RKO (cell line): ENCODE measurements around the gene GPR39.

ENCODE experiments used
- DNase-seq: peaks from one replicate; pipeline ENCODE4 v3.0.0-alpha.2; 2016; ENCODE audit warnings: low spot score

The GPR39 gene

DNA sequence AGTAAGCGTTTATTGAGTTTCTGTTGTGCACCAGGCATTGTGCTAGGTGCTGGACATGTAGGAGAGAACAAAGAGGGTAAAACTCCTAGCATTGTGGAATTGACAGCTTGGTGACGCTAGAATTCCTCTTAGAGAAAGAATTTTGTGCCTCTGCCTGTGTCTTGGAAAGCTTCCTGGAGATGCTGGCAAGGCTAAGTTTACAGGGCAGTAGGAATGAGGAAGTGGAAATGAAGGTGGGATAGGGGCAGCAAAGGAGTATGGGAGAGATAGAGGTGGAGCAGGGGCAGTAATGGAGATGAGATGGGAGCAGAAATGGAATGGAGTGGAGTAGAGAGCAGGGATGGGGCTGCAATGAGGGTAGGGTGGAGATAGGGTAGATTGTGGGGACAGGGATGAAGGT lies 29.8 kb downstream of the GPR39 start:
- DNase-seq = no peak

DNA sequence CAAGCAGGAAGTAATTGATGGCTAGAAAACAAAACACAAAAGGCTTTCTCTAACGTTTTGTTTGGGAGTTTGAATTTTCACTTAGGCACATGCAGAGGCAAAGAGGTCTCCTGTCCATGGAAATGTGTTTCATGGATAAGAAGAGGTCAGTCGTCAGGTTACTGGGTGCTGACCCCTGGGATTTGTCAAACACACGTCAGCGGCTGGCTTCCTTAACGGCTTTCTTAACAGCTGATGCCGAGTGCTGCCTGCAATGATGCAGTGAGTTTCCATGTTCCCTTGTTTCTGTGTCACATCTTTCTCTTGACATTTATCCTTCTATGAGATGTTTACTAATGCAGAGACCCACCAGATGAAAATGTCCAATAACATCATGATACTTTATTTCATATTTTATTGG lies 31.7 kb downstream of the GPR39 start:
- no peak for DNase-seq

DNA sequence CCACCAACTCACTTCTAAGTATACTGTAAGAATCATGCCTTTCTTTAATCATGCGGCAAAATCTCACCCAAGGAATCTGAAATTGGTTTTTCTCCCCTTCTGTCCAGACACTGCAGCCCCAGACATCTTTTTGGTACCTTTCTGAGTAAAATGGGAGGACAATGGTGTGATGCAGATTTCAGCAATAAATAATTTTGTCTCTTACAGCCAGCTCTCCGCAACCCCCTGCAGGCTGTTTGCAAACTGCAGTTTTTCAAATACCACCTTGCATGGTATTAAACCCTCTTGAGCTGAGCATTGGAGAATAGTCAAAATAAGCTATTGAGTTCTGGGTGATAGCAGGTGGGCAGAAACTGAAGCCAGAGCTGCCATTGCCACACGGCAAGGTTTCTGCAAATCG lies 32.2 kb downstream of the GPR39 start:
- DNase-seq = peak; percentile 14

DNA sequence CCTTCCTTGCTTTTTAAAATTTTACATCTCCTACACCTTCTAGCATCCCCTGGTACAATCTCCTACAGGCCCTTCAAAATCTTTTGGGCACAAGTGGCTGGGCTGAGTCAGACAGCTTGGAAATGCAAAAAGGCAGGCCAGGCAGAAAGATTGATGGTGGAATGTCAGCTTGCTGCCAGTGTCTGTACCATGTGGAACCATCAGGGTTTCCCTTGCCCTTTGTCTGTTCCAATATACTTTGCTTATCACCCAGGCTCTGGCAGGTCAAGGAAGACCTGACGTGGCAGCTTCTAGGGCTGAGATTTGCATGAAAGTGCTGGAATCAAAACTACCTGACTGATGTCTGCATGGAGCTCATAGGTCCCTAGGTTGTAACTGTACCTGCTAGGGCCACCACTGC lies 33.3 kb downstream of the GPR39 start:
- DNase-seq = no peak

DNA sequence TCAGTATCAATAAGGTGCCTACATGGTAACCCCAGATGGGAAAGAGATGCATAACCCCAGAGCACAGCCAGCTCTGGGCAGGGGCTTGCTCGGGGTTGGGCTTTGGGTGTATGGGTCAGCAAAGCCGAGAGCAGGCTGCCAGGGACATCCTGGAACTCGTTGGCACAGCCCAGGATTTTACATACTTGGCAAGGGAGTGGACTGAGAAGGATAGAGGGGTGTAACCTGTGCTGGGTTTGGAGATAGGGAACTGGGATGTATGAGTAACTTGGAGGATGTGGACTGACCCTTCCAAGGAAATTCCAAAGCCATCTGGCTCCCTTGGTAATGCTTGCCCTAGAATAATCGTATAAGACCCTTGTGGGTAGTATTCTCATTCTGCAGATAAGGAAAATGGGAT lies 44.2 kb downstream of the GPR39 start:
- no peak for DNase-seq

DNA sequence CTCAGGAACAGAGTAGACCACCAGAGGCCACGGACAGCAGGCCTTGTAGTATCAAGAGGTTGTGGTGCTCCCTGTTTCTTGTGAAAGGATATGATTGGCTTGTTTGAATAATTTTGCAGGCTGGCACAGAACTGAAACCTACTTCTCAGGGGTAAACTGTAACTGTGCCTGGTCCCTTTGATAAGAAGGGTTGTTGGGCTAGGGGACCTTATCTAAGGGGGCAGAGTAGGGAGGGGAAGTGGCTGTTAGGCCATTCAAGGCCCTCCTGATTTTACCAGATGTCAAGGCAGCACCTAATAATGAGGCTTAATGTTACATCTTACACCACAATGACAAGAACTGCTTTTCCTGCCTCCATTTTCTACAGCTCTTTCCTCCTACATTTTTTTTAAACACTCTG lies 45.6 kb downstream of the GPR39 start:
- no peak for DNase-seq

DNA sequence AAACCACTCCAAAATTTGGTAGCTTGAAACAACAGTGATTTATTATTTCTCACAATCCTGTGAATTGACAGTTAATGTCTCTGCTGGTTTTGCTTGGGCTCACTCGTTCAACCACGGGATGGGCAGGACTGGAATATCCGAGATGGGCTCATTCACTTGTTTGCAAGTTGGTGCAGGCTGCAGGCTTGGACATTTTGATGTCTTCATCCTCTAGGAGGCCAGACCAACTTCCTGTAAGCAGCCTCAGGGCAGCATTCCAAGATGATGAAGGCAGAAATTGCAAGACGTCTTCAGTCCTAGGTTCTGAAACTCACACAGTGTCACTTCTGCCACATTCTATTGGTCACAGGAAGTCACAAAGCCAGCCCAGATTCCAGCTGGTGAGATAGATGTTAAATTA lies 47.1 kb downstream of the GPR39 start:
- DNase-seq = no peak

DNA sequence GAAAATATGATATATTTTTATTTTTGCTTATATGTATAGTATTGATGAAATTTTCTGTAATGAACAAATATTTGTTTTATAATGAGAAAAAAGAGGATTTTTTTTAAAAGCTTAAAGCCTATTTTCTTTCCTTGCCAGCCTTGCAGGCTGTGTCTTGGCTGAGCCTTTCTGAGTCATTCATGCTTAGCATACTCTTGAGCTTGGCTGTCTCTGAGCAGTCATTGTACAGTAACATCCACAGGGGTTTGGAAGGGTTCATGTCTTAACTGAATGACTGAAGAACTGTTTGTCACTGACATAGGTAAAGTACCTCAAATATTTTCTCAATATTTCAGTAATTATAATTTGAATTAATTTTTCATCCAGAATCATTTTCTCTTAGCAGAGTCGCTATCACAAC lies 49.3 kb downstream of the GPR39 start:
- DNase-seq = peak; percentile 7

DNA sequence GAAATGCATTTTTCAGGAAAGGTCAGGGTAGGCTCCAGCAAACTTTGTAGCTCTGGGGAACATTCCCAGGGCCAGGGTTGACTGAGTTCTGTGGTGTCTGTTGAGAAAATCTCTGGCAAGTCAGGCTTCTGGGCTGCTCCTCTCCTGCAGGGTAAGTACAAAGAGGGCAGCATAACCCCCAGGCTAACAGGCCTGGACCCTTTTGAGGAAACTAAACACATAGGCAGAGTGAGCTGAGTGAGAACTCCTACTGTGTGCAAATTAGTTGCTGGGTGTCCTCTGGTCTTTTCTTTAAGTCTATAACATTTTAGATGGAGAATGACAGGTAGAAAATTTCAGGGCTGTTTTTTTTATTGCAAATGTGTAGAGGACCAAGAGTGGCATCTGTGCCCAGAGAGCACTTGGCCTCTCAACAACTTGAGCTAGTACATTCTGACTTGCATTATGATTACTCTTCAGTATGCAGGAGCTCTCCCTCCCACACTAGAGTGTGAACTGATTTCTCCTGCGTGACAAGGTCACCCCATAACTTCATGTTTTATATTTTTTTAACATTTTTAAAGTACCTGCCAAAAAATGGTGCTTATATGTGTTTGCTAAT lies 49.9 kb downstream of the GPR39 start:
- no peak for DNase-seq

DNA sequence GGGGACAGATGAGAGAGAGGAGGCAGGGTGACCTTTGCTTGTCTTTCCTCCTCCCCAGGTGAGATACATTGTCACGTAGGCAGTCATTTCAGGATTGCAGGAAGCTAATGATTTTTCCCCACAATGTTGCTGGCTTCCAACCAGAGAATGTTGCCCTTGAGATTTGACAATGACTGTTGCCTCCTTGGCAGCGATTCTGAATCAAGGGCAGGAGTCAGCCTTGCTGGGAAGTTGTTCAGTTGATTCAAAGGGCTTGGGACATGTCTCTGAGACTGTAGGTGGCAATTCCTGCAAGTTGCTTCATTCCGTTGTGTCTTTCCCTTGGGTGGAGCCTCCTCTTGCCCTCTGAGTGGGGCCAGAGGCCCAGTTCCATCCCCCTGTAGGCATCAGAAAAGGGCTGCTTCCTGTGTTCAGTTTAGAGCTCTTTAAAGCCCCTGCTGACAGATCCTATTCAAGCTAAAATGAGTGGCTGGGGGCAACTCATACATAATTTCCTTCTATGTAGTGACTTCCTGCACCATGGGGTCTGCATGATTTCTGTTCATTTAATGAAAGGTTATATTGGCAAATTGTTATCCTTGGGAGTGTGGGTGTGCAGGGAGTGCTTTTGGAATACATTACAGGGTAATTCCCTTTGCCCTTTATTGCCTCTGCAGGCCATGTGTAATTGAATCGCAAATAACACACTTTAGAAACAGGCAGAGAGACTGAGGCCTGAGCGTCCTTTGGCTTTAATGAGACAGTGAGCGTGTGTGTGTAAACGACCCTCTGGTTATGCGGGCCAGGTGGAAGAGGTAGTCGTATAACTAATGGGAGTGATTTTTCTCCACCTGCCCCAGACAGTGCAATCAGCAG lies 52.4 kb downstream of the GPR39 start:
- no peak for DNase-seq

DNA sequence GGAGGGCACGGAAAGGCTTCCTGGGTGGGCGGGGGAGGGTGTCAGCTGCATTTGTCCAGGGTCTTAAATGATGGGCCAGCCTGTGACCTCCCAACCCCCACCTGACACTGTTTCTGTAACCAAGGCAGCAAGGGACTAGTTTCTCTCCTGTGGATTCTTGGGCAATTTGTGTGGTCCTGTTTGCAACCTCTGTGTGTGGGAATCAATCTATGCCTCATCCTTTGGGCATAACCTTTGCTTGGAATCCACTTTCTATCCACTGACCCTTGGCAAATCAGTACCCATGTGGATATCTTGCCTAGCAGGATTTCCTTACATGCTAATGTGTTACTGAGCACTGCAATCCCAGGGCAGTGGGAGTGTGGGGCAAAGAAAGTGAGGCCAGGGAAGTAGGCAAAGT lies 54.1 kb downstream of the GPR39 start:
- DNase-seq = no peak

DNA sequence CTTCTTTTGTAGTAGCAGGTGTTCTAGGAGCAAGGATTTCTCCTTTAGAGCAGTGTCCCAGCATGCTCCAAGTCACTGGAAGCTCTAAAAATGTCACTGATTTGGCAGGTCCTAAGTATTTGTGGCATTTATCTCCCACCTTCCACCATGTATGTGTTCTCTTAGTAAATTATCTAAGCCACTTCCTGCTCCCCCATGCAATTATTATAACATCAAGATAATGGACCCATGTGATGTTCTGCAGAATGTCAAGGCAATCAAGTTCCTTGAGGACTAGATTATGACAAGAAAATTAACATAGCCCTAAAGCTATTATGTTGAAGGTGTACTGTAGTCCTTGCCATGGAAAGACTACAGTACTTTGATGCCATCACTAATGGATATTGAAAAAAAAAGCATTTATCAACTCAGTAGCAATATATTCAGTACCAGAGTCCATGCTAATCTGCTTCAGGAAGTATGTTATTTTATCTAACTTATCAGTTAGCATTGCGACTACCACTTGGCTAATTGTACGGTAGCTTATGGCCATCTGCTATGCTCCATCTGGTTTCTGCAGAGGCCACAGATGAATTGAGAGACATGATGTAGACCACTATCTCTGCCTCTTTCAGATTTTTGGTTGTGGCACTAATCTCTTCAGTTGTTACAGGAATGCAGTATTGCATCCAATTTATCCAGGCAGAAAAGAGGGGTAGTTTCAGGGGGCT lies 56.7 kb downstream of the GPR39 start:
- DNase-seq = no peak

DNA sequence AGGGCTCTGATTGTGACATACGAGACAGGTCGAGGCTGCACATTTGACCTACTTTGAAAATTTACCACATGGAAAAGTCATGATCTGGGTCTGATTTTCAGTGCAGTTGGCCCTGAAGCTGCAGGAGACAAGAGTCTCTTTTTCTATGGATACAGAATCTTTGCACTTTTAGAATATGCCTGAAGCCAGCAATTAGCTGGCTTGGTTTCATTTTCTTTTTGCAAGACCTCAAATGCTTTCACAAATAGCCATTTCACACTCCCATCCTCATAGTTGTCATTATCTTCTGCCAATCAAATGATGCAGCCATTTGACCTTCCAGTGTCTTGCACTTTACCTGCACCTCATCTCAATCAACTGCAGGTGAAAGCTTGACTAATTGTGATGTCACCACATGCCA lies 59.0 kb downstream of the GPR39 start:
- DNase-seq = no peak

DNA sequence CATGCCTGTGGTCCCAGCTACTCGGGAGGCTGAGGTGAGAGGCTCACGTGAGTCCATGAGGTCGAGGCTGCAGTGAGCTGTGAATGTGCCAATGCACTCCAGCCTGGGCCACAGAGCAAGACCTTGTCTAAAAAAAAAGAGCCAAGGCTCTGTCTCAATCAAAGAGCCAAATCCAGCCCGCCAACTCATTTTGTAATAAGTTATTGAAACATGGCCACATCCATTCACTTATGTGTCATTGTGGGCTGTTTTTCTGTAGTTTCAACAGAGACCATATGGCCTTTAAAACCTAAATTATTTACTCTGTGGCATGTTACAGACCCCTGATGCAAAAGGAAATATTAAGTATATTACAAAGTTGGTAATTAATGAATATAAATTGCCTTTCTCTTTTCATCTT lies 60.8 kb downstream of the GPR39 start:
- no peak for DNase-seq

DNA sequence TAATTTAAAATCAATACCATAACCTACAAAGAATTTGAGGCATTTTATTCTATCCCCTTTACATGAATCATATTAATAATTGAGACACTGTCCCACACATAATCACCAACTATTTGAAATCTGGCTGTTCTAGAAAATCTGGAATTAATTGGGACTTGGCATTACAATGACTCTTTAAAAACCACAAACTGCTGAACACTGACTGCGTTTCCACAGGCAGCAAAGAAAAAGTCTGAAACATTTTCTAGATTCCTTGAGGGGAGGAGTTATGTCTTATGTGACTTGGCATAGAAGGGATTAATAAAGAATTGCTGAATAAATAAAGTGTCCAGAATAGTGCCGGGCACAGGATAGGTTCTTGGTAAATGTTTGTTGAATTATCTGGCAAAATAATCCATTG lies 61.4 kb downstream of the GPR39 start:
- DNase-seq = no peak

DNA sequence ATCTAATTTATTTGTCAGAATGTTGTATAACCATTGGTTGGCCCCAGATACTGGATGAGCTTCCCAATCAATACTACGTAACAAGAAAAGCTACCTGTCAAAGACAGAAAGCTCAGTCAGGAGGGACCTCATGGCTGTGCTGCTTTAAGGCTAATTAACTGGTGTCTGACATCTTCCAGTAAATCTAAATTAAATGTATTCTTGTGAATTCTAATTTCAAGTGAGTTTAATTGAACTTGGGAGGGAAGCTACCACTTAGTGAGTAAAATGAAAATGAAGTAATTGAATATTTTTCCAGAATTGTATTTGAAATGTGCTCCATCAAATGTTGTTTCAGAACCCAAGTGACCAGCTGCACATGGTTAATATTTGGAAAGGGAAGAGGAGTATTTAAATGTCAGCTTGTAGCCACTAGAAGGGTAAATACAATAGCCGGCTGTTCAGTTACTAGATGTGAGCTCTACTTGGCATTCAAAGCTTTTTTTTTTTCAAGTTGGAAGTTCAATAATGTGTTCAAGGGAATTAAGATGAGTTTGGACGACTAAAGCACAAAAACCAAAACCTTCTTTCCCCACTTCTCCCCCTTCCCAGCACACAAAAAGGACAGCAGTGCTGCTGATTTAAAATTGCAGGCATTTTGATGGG lies 62.0 kb downstream of the GPR39 start:
- no peak for DNase-seq

DNA sequence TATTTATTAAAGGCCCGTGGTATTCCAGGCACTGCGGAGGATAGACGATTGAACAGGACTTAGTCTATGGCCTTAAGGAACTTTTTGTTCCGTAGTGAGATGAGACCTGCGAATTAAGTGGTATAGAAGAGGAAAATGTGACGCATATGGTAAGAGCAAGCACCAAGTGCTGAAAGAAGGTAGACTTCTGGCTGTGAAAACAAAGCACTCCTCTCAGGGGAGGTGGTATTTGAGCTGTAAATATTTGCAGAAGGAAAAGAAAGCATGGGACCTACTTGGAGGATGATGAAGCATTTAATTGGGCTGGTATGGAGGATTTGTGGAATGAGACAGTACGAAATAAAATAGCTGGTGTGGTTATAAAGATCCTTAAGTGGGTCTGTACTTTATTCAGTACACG lies 62.5 kb downstream of the GPR39 start:
- DNase-seq = no peak

DNA sequence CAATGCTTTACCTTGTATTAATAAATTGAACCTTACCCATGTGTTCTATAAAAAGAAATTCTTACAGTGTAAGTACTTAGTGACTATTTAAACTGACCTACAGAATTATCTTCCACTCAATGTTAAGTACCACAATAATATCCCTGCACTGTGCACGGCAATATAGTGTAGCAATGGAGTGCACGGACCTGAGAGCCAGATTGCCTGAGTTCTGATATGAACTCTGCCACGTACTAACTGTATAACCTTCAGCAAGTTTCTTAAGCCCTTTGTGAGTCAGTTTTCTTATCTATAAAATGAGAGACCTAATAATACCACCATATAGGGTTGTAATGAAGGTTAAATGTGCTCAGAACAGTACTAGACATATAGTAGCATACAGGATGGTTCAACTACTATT lies 66.2 kb downstream of the GPR39 start:
- no peak for DNase-seq

DNA sequence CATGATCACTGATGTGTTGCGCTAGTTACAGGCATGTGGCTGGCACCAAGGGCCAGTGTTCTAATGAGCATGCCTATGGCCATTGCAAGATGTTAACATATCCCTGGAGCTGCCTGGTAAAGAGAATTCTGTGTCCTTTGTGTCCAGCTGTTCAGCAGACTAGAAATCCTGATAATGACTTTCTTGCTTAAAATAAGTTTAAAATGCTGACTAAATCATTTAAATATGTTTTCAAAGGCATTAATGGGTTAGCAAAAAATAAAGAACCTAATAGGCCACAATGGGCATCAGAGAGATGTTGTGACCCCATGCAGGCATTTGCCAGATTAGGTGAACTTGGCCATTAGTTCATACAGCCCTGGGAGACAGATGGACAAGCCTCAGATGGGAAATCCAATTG lies 67.5 kb downstream of the GPR39 start:
- no peak for DNase-seq

DNA sequence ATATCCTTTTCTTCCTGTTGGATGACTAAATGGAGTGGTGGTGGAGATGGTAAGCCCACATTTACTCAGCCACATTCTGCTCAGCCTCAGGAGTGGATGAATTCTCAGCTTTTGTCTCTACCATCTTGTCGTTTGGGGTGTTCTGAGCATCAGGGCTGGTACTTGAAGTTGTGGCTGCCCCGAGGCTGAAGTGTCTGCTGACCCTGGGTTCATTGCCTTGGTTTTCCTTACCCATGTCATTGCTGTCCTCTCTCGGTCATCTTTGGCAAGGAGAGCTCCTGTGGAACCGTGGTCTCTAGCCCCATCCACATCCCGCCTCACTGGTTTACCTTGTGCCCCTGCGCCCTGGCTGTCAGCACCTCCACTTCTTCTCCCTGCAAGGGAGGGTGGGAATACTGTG lies 71.9 kb downstream of the GPR39 start:
- DNase-seq = no peak

DNA sequence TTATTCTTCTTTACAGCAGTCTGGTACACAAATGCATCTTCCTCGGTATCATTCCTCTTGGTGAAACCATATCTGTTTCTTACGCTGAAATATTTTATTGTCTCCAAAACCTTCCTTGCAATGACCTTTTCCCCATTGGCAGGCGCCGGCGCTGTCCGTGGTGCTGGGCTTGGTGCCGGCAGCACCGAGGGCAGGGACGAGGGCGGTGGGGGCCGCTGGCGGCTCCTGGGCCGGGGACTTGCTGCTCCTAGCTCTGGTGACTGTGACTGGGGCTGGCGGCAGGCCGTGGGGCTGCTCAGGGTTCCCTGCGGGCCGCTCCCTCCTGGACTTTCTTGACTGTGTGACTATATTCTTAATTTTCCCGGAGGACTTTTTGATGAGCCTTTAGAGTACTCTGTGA lies 72.5 kb downstream of the GPR39 start:
- DNase-seq = peak; percentile 1

DNA sequence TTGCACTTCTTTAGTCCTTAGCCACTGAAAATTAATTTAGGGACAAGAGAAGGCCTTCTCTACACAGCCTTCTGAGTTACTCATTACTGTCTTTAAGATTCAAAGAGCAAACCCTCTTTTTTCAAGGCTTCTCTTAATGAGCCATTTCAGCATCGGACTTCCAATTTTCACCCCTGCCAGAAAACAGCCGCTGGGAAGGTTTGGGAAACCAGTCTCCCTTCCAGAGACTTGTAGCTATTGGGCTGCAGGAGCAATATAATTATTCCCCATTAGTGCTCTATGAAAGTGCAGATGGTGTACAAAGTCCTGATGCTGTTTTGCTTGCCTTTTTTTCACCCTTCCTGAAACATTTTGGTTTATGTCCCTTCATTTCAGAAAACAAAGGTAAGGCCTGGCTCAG lies 79.3 kb downstream of the GPR39 start:
- DNase-seq = no peak

DNA sequence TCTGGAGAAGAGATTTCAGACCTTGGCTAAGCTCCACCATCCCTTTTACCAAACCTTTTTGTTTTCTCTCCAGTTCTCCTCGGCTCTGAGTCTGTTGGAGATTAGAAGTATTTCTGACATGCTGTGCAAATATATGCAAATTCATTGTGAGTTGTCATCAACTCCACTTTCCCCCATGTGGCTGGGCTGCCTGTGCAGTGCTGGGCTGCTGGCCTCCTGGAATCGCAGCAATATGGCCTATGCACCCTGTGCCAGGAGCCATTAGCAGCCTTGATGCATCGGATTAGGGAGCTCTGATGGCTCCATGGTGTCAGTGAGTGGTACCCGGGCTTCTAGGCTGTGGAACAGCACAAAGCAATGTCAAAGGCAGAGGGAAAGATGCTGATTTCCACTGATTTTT lies 80.0 kb downstream of the GPR39 start:
- no peak for DNase-seq
